WTC11 (cell line): ENCODE results near the gene NRN1L. TPM values are rescaled to one million over a fixed set of nuclear protein-coding genes. Genes with fewer than 3 reads are reported as not detected.
A peak's percentile ranks its signal among the peaks of the same experiment; 100 is the strongest.

ENCODE experiments used
- ATAC-seq: fragments of 200-7000 bp; cut with Tn5 transposase; 2 replicates; pipeline ENCODE4 v1.10.0; 2021; ENCODE audit warnings: mild to moderate bottlenecking, moderate library complexity
- CTCF ChIA-PET: fragments of 300-600 bp; sonication (Branson Sonifier 250); formaldehyde crosslinking; loops from one replicate; lab custom pipeline; 2021; ENCODE audit warnings: antibody characterized with exemption; lab: Charles Lee
- POLR2A ChIA-PET: fragments of 350-600 bp; sonication (Branson Sonifier 250); formaldehyde crosslinking; loops from one replicate; lab custom pipeline; 2021; ENCODE audit warnings: antibody characterized with exemption; lab: Charles Lee
- DNase-seq: peaks from one replicate; pipeline ENCODE4 v3.0.0; 2021; ENCODE audit warnings: low spot score
- H3K27ac Mint-ChIP-seq: 2 replicates; pipeline ENCODE4 v1.8.0; 2021; ENCODE audit warnings: mixed read lengths
- H3K27me3 Mint-ChIP-seq: 2 replicates; pipeline ENCODE4 v1.8.0; 2021; ENCODE audit warnings: low read depth, mild to moderate bottlenecking, moderate library complexity, mixed read lengths
- H3K36me3 Mint-ChIP-seq: 2 replicates; pipeline ENCODE4 v1.8.0; 2021; ENCODE audit warnings: mixed read lengths
- H3K4me1 Mint-ChIP-seq: 2 replicates; pipeline ENCODE4 v1.8.0; 2022; ENCODE audit warnings: mixed read lengths
- H3K4me3 Mint-ChIP-seq: 2 replicates; pipeline ENCODE4 v1.8.0; 2021; ENCODE audit warnings: mild to moderate bottlenecking, moderate library complexity, mixed read lengths
- H3K9me3 Mint-ChIP-seq: 2 replicates; pipeline ENCODE4 v1.8.0; 2021; ENCODE audit warnings: mixed read lengths
- CTCF ChIP-seq: fragments of 200-600 bp; IDR thresholded peaks from 2 replicates; pipeline ENCODE4 v1.8.0; 2022; ENCODE audit warnings: antibody characterized with exemption
- ELF4 ChIP-seq: sonication (generic); formaldehyde crosslinking; IDR thresholded peaks from 2 replicates; pipeline ENCODE4 v1.8.1; 2022; ENCODE audit warnings: low read depth, mild to moderate bottlenecking, moderate library complexity, missing genetic modification reagents
- ESRRA ChIP-seq: sonication (generic); formaldehyde crosslinking; IDR thresholded peaks from 2 replicates; pipeline ENCODE4 v1.8.1; 2022; ENCODE audit warnings: mild to moderate bottlenecking, missing genetic modification reagents, borderline replicate concordance
- ETV6 ChIP-seq: sonication (generic); formaldehyde crosslinking; IDR thresholded peaks from 2 replicates; pipeline ENCODE4 v1.8.1; 2022; ENCODE audit warnings: mild to moderate bottlenecking, missing genetic modification reagents
- GRHL2 ChIP-seq: fragments of 250-450 bp; sonication (Bioruptor Pico); IDR thresholded peaks from 2 replicates; pipeline ENCODE4 v1.8.0; 2022; ENCODE audit warnings: mild to moderate bottlenecking, moderate library complexity; ENCODE audit not compliant: insufficient replicate concordance, severe bottlenecking
- IRF1 ChIP-seq: sonication (generic); formaldehyde crosslinking; IDR thresholded peaks from 2 replicates; pipeline ENCODE4 v1.8.0; 2023; ENCODE audit warnings: missing genetic modification reagents
- JAZF1 ChIP-seq: fragments of 250-450 bp; sonication (Bioruptor Pico); IDR thresholded peaks from 2 replicates; pipeline ENCODE4 v1.9.0; 2021; ENCODE audit warnings: moderate library complexity, mild to moderate bottlenecking, inconsistent platforms
- KAT7 ChIP-seq: sonication (generic); formaldehyde crosslinking; IDR thresholded peaks from 2 replicates; pipeline ENCODE4 v1.8.1; 2023; ENCODE audit warnings: missing genetic modification reagents, mild to moderate bottlenecking, borderline replicate concordance
- PRDM15 ChIP-seq: sonication (generic); formaldehyde crosslinking; IDR thresholded peaks from 2 replicates; pipeline ENCODE4 v1.8.0; 2022; ENCODE audit warnings: missing genetic modification reagents
- SMAD3 ChIP-seq: sonication (generic); formaldehyde crosslinking; IDR thresholded peaks from 2 replicates; pipeline ENCODE4 v1.8.0; 2022; ENCODE audit warnings: missing genetic modification reagents, mild to moderate bottlenecking, borderline replicate concordance
- SOX15 ChIP-seq: fragments of 250-450 bp; sonication (Bioruptor Pico); IDR thresholded peaks from 2 replicates; pipeline ENCODE4 v1.9.0; 2021; ENCODE audit warnings: mild to moderate bottlenecking
- TCF7 ChIP-seq: sonication (generic); formaldehyde crosslinking; IDR thresholded peaks from 2 replicates; pipeline ENCODE4 v1.8.0; 2022; ENCODE audit warnings: mild to moderate bottlenecking, low read depth, missing genetic modification reagents, moderate library complexity
- ZNF219 ChIP-seq: sonication (generic); formaldehyde crosslinking; IDR thresholded peaks from 2 replicates; pipeline ENCODE4 v1.8.0; 2023; ENCODE audit warnings: missing genetic modification reagents, mild to moderate bottlenecking, borderline replicate concordance
- ZNF416 ChIP-seq: fragments of 250-450 bp; sonication (Bioruptor Pico); IDR thresholded peaks from 2 replicates; pipeline ENCODE4 v1.9.0; 2021; ENCODE audit warnings: mild to moderate bottlenecking, inconsistent platforms
- ZNF423 ChIP-seq: fragments of 250-450 bp; sonication (Bioruptor Pico); IDR thresholded peaks from 2 replicates; pipeline ENCODE4 v2.1.2; 2022; ENCODE audit warnings: mild to moderate bottlenecking, moderate library complexity
- ZNF425 ChIP-seq: fragments of 250-450 bp; sonication (Bioruptor Pico); conservative IDR thresholded peaks from 2 replicates; pipeline ENCODE4 v1.9.0; 2021; ENCODE audit warnings: mild to moderate bottlenecking
- total RNA-seq: library from RNA; stranded (reverse); gene quantifications from 3 replicates; pipeline ENCODE4 v1.2.3, GENCODE V29; 2021

The NRN1L gene
- total RNA-seq, 1 experiment from 2014 or later = 12.4 TPM

- H3K27ac Mint-ChIP-seq = peak overlapping the region; percentile 40; the same call in 1 of the 2 replicates
- TF ChIP-seq JAZF1 (CRISPR knock-in tag) (no peak), KAT7 (CRISPR knock-in tag) (no peak), TCF7 (CRISPR knock-in tag) (no peak), PRDM15 (CRISPR knock-in tag) (no peak)
- H3K36me3 Mint-ChIP-seq = peaks cover 37% of the 10 kb centered on the region
- no peak for ATAC-seq
- H3K4me1 Mint-ChIP-seq = peaks cover 23% of the 10 kb centered on the region
- H3K4me3 Mint-ChIP-seq = no peak overlapping the region
- H3K27me3 Mint-ChIP-seq = no peaks in the 10 kb centered on the region
- CTCF ChIA-PET = interaction anchor here (0.5 to 5.5 kb wide), 47 partner anchors 9 to 402 kb away, joined by 3 to 144 read pairs (median 7); partner anchors contain the start of genes CTRL, EDC4, ESRP2 and GFOD2
- POLR2A ChIA-PET = interaction anchor here (0.6 to 3.8 kb wide), 9 partner anchors 10 to 211 kb away, joined by 3 to 30 read pairs (median 4); partner anchors contain the start of genes PSKH1 and PSMB10
- DNase-seq = no peak
- no peaks in the 10 kb centered on the region for H3K9me3 Mint-ChIP-seq
These were observed 1.4 kb upstream of the NRN1L start for GRCh38 chr16:67883146-67883871.

GRCh38 chr16:67883872-67884261 is 818 bp upstream of the NRN1L start:
- peak; percentile 60 for ATAC-seq
- ChIA-PET CTCF (interaction anchor here (0.5 to 5.5 kb wide), 53 partner anchors 9 to 402 kb away, joined by 3 to 144 read pairs (median 6); partner anchors contain the start of genes C16orf86, CTRL, EDC4 and ENKD1), POLR2A (interaction anchor here (0.6 to 3.8 kb wide), 13 partner anchors 10 to 211 kb away, joined by 3 to 30 read pairs (median 4); partner anchors contain the start of genes NFATC3, PSKH1 and PSMB10)
- Mint-ChIP-seq H3K27ac (no peak overlapping the region), H3K36me3 (peaks cover 34% of the 10 kb centered on the region), H3K9me3 (no peaks in the 10 kb centered on the region), H3K4me1 (peaks cover 23% of the 10 kb centered on the region), H3K27me3 (no peaks in the 10 kb centered on the region), H3K4me3 (no peak overlapping the region)
- no peak for TF ChIP-seq ZNF219 (CRISPR knock-in tag)
- no peak for TF ChIP-seq ESRRA (CRISPR knock-in tag)
- no peak for TF ChIP-seq ELF4 (CRISPR knock-in tag)
- peak; percentile 90 for TF ChIP-seq CTCF
- peak; percentile 88 for DNase-seq

GRCh38 chr16:67885545-67885944 is 860 bp downstream of the NRN1L start:
- peaks cover 23% of the 10 kb centered on the region for H3K4me1 Mint-ChIP-seq
- CTCF ChIA-PET = interaction anchor here (0.6 to 5.5 kb wide), 8 partner anchors 11 to 365 kb away, joined by 3 to 144 read pairs (median 13); partner anchors contain the start of genes CTRL, EDC4, PSMB10 and RANBP10
- ATAC-seq (no peak), DNase-seq (no peak)
- POLR2A ChIA-PET = interaction anchor here (1.5 to 3.8 kb wide), 3 partner anchors 34 to 50 kb away, joined by 3 to 30 read pairs (median 4); partner anchors contain the start of gene PSMB10
- TF ChIP-seq ZNF416 (CRISPR knock-in tag) (no peak), GRHL2 (CRISPR knock-in tag) (no peak), ZNF425 (CRISPR knock-in tag) (no peak), SMAD3 (CRISPR knock-in tag) (no peak), ETV6 (CRISPR knock-in tag) (no peak), ZNF423 (CRISPR knock-in tag) (no peak), SOX15 (CRISPR knock-in tag) (no peak), IRF1 (CRISPR knock-in tag) (no peak)
- no peak overlapping the region for H3K4me3 Mint-ChIP-seq
- no peak overlapping the region for H3K27ac Mint-ChIP-seq
- no peaks in the 10 kb centered on the region for H3K27me3 Mint-ChIP-seq
- H3K36me3 Mint-ChIP-seq = peaks cover 19% of the 10 kb centered on the region
- H3K9me3 Mint-ChIP-seq = no peaks in the 10 kb centered on the region
